Neural progenitor cell (in vitro differentiated cells): ENCODE results near the gene JMJD7. TPM values are rescaled to one million over a fixed set of nuclear protein-coding genes. Genes with fewer than 3 reads are reported as not detected.
A peak's percentile ranks its signal among the peaks of the same experiment; 100 is the strongest.

Experiments
- DNase-seq: peaks from one replicate; pipeline ENCODE4 v3.0.0-alpha.2; 2016; ENCODE audit warnings: low spot score
- H2AFZ ChIP-seq: fragments of 200-600 bp; sonication (generic); replicated peaks from 2 replicates; pipeline ENCODE4 v1.6.1; 2016; ENCODE audit warnings: antibody characterized with exemption
- H3F3A ChIP-seq: fragments of 200-600 bp; sonication (generic); 2 replicates; pipeline ENCODE4 v1.6.1; 2016; ENCODE audit warnings: antibody characterized with exemption, low read depth
- H3K27ac ChIP-seq: fragments of 200-600 bp; sonication (generic); 2 replicates; pipeline ENCODE4 v1.5.1; 2016; ENCODE audit warnings: mild to moderate bottlenecking
- H3K27me3 ChIP-seq: fragments of 200-600 bp; sonication (generic); 2 replicates; pipeline ENCODE4 v1.6.1; 2016; ENCODE audit warnings: mild to moderate bottlenecking, moderate library complexity
- H3K36me3 ChIP-seq: fragments of 200-600 bp; sonication (generic); 2 replicates; pipeline ENCODE4 v1.5.1; 2016
- H3K4me1 ChIP-seq: fragments of 200-600 bp; sonication (generic); 2 replicates; pipeline ENCODE4 v1.6.1; 2016; ENCODE audit warnings: mixed run types
- H3K4me2 ChIP-seq: fragments of 200-600 bp; sonication (generic); 2 replicates; pipeline ENCODE4 v1.6.1; 2016
- H3K4me3 ChIP-seq: fragments of 200-600 bp; sonication (generic); 2 replicates; pipeline ENCODE4 v1.5.1; 2016
- H3K79me2 ChIP-seq: fragments of 200-600 bp; sonication (generic); 2 replicates; pipeline ENCODE4 v1.6.1; 2016; ENCODE audit warnings: low read depth
- H3K9ac ChIP-seq: fragments of 200-600 bp; sonication (generic); 2 replicates; pipeline ENCODE4 v1.6.1; 2016
- H3K9me3 ChIP-seq: fragments of 200-600 bp; sonication (generic); 2 replicates; pipeline ENCODE4 v1.5.1; 2016; ENCODE audit warnings: low read depth
- H4K20me1 ChIP-seq: fragments of 200-600 bp; sonication (generic); 2 replicates; pipeline ENCODE4 v1.6.1; 2016; ENCODE audit warnings: low read depth
- H3K27ac Mint-ChIP-seq: 3 replicates; pipeline ENCODE4 v1.8.0; 2021; ENCODE audit warnings: mixed read lengths
- H3K27me3 Mint-ChIP-seq: 2 replicates; pipeline ENCODE4 v1.8.0; 2022; ENCODE audit warnings: low read depth, mild to moderate bottlenecking, inconsistent platforms, moderate library complexity, mixed read lengths; ENCODE audit not compliant: insufficient read depth
- H3K36me3 Mint-ChIP-seq: 3 replicates; pipeline ENCODE4 v1.8.0; 2021; ENCODE audit warnings: mixed read lengths
- H3K4me1 Mint-ChIP-seq: 3 replicates; pipeline ENCODE4 v1.8.0; 2021; ENCODE audit warnings: mixed read lengths
- H3K4me3 Mint-ChIP-seq: 3 replicates; pipeline ENCODE4 v1.8.0; 2021; ENCODE audit warnings: mild to moderate bottlenecking, moderate library complexity, mixed read lengths
- H3K9me3 Mint-ChIP-seq: 3 replicates; pipeline ENCODE4 v1.8.0; 2020; ENCODE audit warnings: mixed read lengths
- CTCF ChIP-seq: fragments of 200-600 bp; sonication (generic); IDR thresholded peaks from 2 replicates; pipeline ENCODE4 v1.5.1; 2017; ENCODE audit warnings: antibody characterized with exemption, mild to moderate bottlenecking
- EZH2 ChIP-seq: fragments of 200-600 bp; sonication (generic); IDR thresholded peaks from 2 replicates; pipeline ENCODE4 v1.6.1; 2017; ENCODE audit warnings: antibody characterized with exemption, mild to moderate bottlenecking, moderate library complexity
- EZH2phosphoT487 ChIP-seq: fragments of 200-600 bp; sonication (generic); IDR thresholded peaks from 2 replicates; pipeline ENCODE4 v1.6.1; 2017; ENCODE audit warnings: antibody characterized with exemption
- total RNA-seq: library from RNA; depleted of rRNA; stranded (reverse); fragments of >200 nt; gene quantifications from 2 replicates; pipeline ENCODE4 v1.2.3, GENCODE V29; 2015; ENCODE audit warnings: low replicate concordance

Gene JMJD7
- total RNA-seq, 1 donor from 2014 or later, result 13.4 TPM

- H3K9me3 Mint-ChIP-seq, result no peaks in the 10 kb centered on the region
- TF ChIP-seq CTCF (no peak), EZH2phosphoT487 (no peak), EZH2 (no peak)
- H3K4me3 Mint-ChIP-seq, result no peak overlapping the region
- H3K27me3 ChIP-seq, result no peaks in the 10 kb centered on the region
- H3K4me2 ChIP-seq, result no peak overlapping the region
- H3K27ac ChIP-seq, result peak overlapping the region; percentile 50
- H3K79me2 ChIP-seq, result peaks cover 13% of the 10 kb centered on the region
- no peak overlapping the region for H3K9ac ChIP-seq
- no peaks in the 10 kb centered on the region for H3K9me3 ChIP-seq
- H3K36me3 ChIP-seq, result no peaks in the 10 kb centered on the region
- H3K27me3 Mint-ChIP-seq, result no peaks in the 10 kb centered on the region
- H3K4me1 ChIP-seq, result peaks cover 23% of the 10 kb centered on the region
- DNase-seq, result no peak
- no peak overlapping the region for H3K4me3 ChIP-seq
- H3K36me3 Mint-ChIP-seq, result peaks cover 3% of the 10 kb centered on the region
- H3K27ac Mint-ChIP-seq, result no peak overlapping the region
- no peaks in the 10 kb centered on the region for H4K20me1 ChIP-seq
- peaks cover 1% of the 10 kb centered on the region for H3F3A ChIP-seq
- H3K4me1 Mint-ChIP-seq, result peaks cover 13% of the 10 kb centered on the region
- H2AFZ ChIP-seq, result no peak overlapping the region
Measured at GRCh38 chr15:41790169-41790568, 37.7 kb upstream of the JMJD7 start.

GRCh38 chr15:41790756-41791546 lies 36.9 kb upstream of the JMJD7 start:
- Histone ChIP-seq H4K20me1 (peaks cover 3% of the 10 kb centered on the region), H3K27me3 (no peaks in the 10 kb centered on the region), H3K4me3 (no peak overlapping the region), H3K36me3 (no peaks in the 10 kb centered on the region), H3K9ac (no peak overlapping the region), H2AFZ (no peak overlapping the region), H3K4me1 (peaks cover 23% of the 10 kb centered on the region), H3K9me3 (no peaks in the 10 kb centered on the region), H3K79me2 (peaks cover 5% of the 10 kb centered on the region), H3K4me2 (no peak overlapping the region), H3K27ac (no peak overlapping the region), H3F3A (no peaks in the 10 kb centered on the region)
- H3K4me3 Mint-ChIP-seq, result no peak overlapping the region
- H3K27ac Mint-ChIP-seq, result peak overlapping the region; percentile 4
- no peaks in the 10 kb centered on the region for H3K9me3 Mint-ChIP-seq
- H3K36me3 Mint-ChIP-seq, result no peaks in the 10 kb centered on the region
- DNase-seq, result no peak
- no peak for TF ChIP-seq EZH2phosphoT487
- TF ChIP-seq CTCF, result no peak
- no peak for TF ChIP-seq EZH2
- peaks cover 15% of the 10 kb centered on the region for H3K4me1 Mint-ChIP-seq
- no peaks in the 10 kb centered on the region for H3K27me3 Mint-ChIP-seq

DNA sequence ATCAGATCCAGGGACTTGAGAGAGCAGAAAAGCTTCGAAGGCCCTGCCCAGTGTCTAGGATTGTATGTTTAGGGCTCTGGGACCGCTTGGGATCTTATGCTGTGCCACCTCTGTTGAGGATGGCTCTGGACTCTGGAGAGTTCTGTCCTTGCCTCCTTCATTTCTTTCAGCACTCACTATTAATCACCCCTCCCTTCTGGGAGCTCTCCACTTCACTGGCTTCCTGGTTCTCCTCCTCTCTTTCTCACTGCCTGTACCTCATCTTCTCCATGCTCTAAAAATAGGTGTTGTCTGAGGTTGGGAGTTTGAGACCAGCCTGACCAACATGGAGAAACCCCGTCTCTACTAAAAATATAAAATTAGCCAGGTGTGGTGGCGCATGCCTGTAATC lies 36.4 kb upstream of the JMJD7 start:
- Mint-ChIP-seq H3K27ac (peak overlapping the region; percentile 18), H3K27me3 (no peaks in the 10 kb centered on the region), H3K9me3 (no peaks in the 10 kb centered on the region), H3K4me1 (peaks cover 21% of the 10 kb centered on the region), H3K36me3 (no peaks in the 10 kb centered on the region), H3K4me3 (no peak overlapping the region)
- H3K4me3 ChIP-seq, result no peak overlapping the region
- H3K36me3 ChIP-seq, result no peaks in the 10 kb centered on the region
- TF ChIP-seq EZH2phosphoT487 (no peak), CTCF (no peak), EZH2 (no peak)
- no peak overlapping the region for H3K27ac ChIP-seq
- H3F3A ChIP-seq, result no peaks in the 10 kb centered on the region
- DNase-seq, result no peak
- no peaks in the 10 kb centered on the region for H3K27me3 ChIP-seq
- no peak overlapping the region for H3K9ac ChIP-seq
- peaks cover 4% of the 10 kb centered on the region for H4K20me1 ChIP-seq
- no peak overlapping the region for H2AFZ ChIP-seq
- no peaks in the 10 kb centered on the region for H3K79me2 ChIP-seq
- H3K4me1 ChIP-seq, result peaks cover 23% of the 10 kb centered on the region
- no peaks in the 10 kb centered on the region for H3K9me3 ChIP-seq
- no peak overlapping the region for H3K4me2 ChIP-seq
